Common myeloid progenitor, CD34-positive (primary cell): ENCODE data around the gene HS3ST5.

ENCODE experiments used
- CTCF ChIA-PET: fragments of 350-600 bp; sonication (Branson Sonifier 250); formaldehyde crosslinking; loops from one replicate; lab custom pipeline; 2021; ENCODE audit warnings: antibody characterized with exemption; lab: Charles Lee
- POLR2A ChIA-PET: fragments of 350-600 bp; sonication (Branson Sonifier 250); formaldehyde crosslinking; loops from one replicate; lab custom pipeline; 2021; ENCODE audit warnings: antibody characterized with exemption; lab: Charles Lee
- DNase-seq, 3 donors: peaks; one replicate each; pipeline versions ENCODE4 v3.0.0 to v3.0.0-alpha.2; 2013
- H3K27ac ChIP-seq, 2 experiments: 1 replicate in 1 of 2; 2 replicates in 1 of 2; pipeline ENCODE4 v1.7.0; 2013; ENCODE audit warnings: inconsistent platforms in 2 of 2, low read length in 2 of 2, mild to moderate bottlenecking in 2 of 2, low read depth in 1 of 2, moderate library complexity in 1 of 2; ENCODE audit not compliant: severe bottlenecking in 2 of 2, insufficient read depth in 1 of 2, poor library complexity in 1 of 2
- H3K27me3 ChIP-seq, 5 experiments: replicated peaks in 2 of 5; 1 replicate in 3 of 5; 2 replicates in 2 of 5; pipeline versions ENCODE4 v1.6.1 to v1.7.0; 2013; ENCODE audit warnings: low read length in 4 of 5, mild to moderate bottlenecking in 2 of 5, moderate library complexity in 2 of 5, inconsistent platforms in 1 of 5; ENCODE audit not compliant: insufficient read depth in 5 of 5, control insufficient read depth in 4 of 5
- H3K36me3 ChIP-seq, 4 experiments: 1 replicate in 2 of 4; 2 replicates in 2 of 4; pipeline versions ENCODE4 v1.6.1 to v1.7.0; 2013; ENCODE audit warnings: low read length in 3 of 4, control low read depth in 1 of 4, mild to moderate bottlenecking in 1 of 4; ENCODE audit not compliant: control insufficient read depth in 4 of 4, insufficient read depth in 4 of 4
- H3K4me1 ChIP-seq, 4 experiments: 1 replicate in 3 of 4; 2 replicates in 1 of 4; pipeline versions ENCODE4 v1.6.1 to v1.7.1; 2013; ENCODE audit warnings: low read length in 3 of 4, mild to moderate bottlenecking in 3 of 4, control low read depth in 1 of 4, inconsistent platforms in 1 of 4, moderate library complexity in 1 of 4; ENCODE audit not compliant: control insufficient read depth in 4 of 4, insufficient read depth in 4 of 4; ENCODE audit errors: control extremely low read depth in 1 of 4
- H3K4me3 ChIP-seq, 7 experiments: 1 replicate in 4 of 7; 2 replicates in 3 of 7; pipeline versions ENCODE4 v1.5.1 to v1.7.0; 2013; ENCODE audit warnings: mild to moderate bottlenecking in 7 of 7, low read length in 6 of 7, moderate library complexity in 6 of 7, inconsistent platforms in 2 of 7, low read depth in 2 of 7, control low read depth in 1 of 7; ENCODE audit not compliant: insufficient read depth in 4 of 7, control insufficient read depth in 1 of 7; ENCODE audit errors: extremely low read depth in 1 of 7
- H3K9me3 ChIP-seq, 5 experiments: 1 replicate in 4 of 5; 2 replicates in 1 of 5; pipeline versions ENCODE4 v1.6.1 to v1.7.1; 2013; ENCODE audit warnings: low read length in 4 of 5, mild to moderate bottlenecking in 2 of 5, inconsistent platforms in 1 of 5, low read depth in 1 of 5, moderate library complexity in 1 of 5; ENCODE audit not compliant: control insufficient read depth in 4 of 5, insufficient read depth in 2 of 5; ENCODE audit errors: control extremely low read depth in 1 of 5
- WGBS: methylation state at CpG from one replicate; pipeline ENCODE4 v1.1.5; 2013; ENCODE audit not compliant: insufficient coverage; 5-methylcytosine and 5-hydroxymethylcytosine counted together

The HS3ST5 gene

GRCh38 chr6:114068771-114069170 lies 274.1 kb downstream of the HS3ST5 start:
- DNase-seq = no peak
- no peak overlapping the region for H3K27ac ChIP-seq
- POLR2A ChIA-PET = interaction anchor here (0.6 kb wide), 1 partner anchor 44 kb away, joined by 3 read pairs; no protein-coding TSS in a partner anchor
- no peaks in the 10 kb centered on the region for H3K4me1 ChIP-seq
- H3K36me3 ChIP-seq = no peaks in the 10 kb centered on the region
- H3K9me3 ChIP-seq = no peaks in the 10 kb centered on the region
- 89% methylated on average over 2 of the region's 3 CpGs for WGBS
- CTCF ChIA-PET = no interaction called here
- peaks cover 0 to 2% (median 0%) of the 10 kb centered on the region in 5 experiments for H3K27me3 ChIP-seq
- no peak overlapping the region for H3K4me3 ChIP-seq

GRCh38 chr6:114068116-114068515 lies 274.7 kb downstream of the HS3ST5 start:
- Histone ChIP-seq H3K27ac (no peak overlapping the region), H3K36me3 (no peaks in the 10 kb centered on the region), H3K4me3 (no peak overlapping the region), H3K27me3 (peaks cover 0 to 2% (median 0%) of the 10 kb centered on the region in 5 experiments), H3K9me3 (no peaks in the 10 kb centered on the region), H3K4me1 (no peaks in the 10 kb centered on the region)
- ChIA-PET CTCF (no interaction called here), POLR2A (no interaction called here)
- DNase-seq = no peak
- no CpG with 5 or more reads among the region's 2 CpGs for WGBS

GRCh38 chr6:114064862-114065261 lies 278.0 kb downstream of the HS3ST5 start:
- Histone ChIP-seq H3K27ac (no peak overlapping the region), H3K27me3 (peaks cover 0 to 2% (median 0%) of the 10 kb centered on the region in 5 experiments), H3K4me3 (no peak overlapping the region), H3K4me1 (no peaks in the 10 kb centered on the region), H3K9me3 (no peaks in the 10 kb centered on the region), H3K36me3 (no peaks in the 10 kb centered on the region)
- 95% methylated on average over 2 of the region's 2 CpGs for WGBS
- POLR2A ChIA-PET = no interaction called here
- no peak for DNase-seq
- CTCF ChIA-PET = interaction anchor here (1.1 kb wide), 1 partner anchor 22 kb away, joined by 3 read pairs; no protein-coding TSS in a partner anchor

- ChIA-PET CTCF (interaction anchor here (1.1 kb wide), 1 partner anchor 21 kb away, joined by 3 read pairs; no protein-coding TSS in a partner anchor), POLR2A (no interaction called here)
- Histone ChIP-seq H3K4me1 (no peaks in the 10 kb centered on the region), H3K27ac (no peak overlapping the region), H3K36me3 (no peaks in the 10 kb centered on the region), H3K27me3 (peaks cover 0 to 2% (median 0%) of the 10 kb centered on the region in 5 experiments), H3K9me3 (no peaks in the 10 kb centered on the region), H3K4me3 (no peak overlapping the region)
- WGBS = no CpG with 5 or more reads among the region's 1 CpG
- no peak for DNase-seq
Measured at GRCh38 chr6:114063956-114064355, 278.9 kb downstream of the HS3ST5 start.

GRCh38 chr6:114062199-114062598 lies 280.6 kb downstream of the HS3ST5 start:
- ChIA-PET CTCF (interaction anchor here (1.0 to 1.1 kb wide), 2 partner anchors 20 to 81 kb away, joined by 4 read pairs; no protein-coding TSS in a partner anchor), POLR2A (no interaction called here)
- H3K4me3 ChIP-seq = no peak overlapping the region
- WGBS = 74% methylated on average over 5 of the region's 5 CpGs
- H3K27ac ChIP-seq = no peak overlapping the region
- H3K27me3 ChIP-seq = peaks cover 0 to 2% (median 0%) of the 10 kb centered on the region in 5 experiments
- DNase-seq = no peak
- H3K36me3 ChIP-seq = no peaks in the 10 kb centered on the region
- no peaks in the 10 kb centered on the region for H3K4me1 ChIP-seq
- no peaks in the 10 kb centered on the region for H3K9me3 ChIP-seq

GRCh38 chr6:114061741-114062140 lies 281.1 kb downstream of the HS3ST5 start:
- H3K27me3 ChIP-seq = peaks cover 0 to 2% (median 0%) of the 10 kb centered on the region in 5 experiments
- no peaks in the 10 kb centered on the region for H3K36me3 ChIP-seq
- ChIA-PET POLR2A (no interaction called here), CTCF (interaction anchor here (1.0 to 1.1 kb wide), 2 partner anchors 20 to 81 kb away, joined by 4 read pairs; no protein-coding TSS in a partner anchor)
- no peak for DNase-seq
- H3K9me3 ChIP-seq = no peaks in the 10 kb centered on the region
- no peak overlapping the region for H3K27ac ChIP-seq
- no peaks in the 10 kb centered on the region for H3K4me1 ChIP-seq
- H3K4me3 ChIP-seq = no peak overlapping the region
- 100% methylated on average over 2 of the region's 4 CpGs for WGBS

- Histone ChIP-seq H3K9me3 (no peaks in the 10 kb centered on the region), H3K27me3 (peaks cover 0 to 2% (median 0%) of the 10 kb centered on the region in 5 experiments), H3K27ac (no peak overlapping the region), H3K4me1 (no peaks in the 10 kb centered on the region), H3K4me3 (no peak overlapping the region), H3K36me3 (no peaks in the 10 kb centered on the region)
- WGBS = no CpG with 5 or more reads among the region's 1 CpG
- CTCF ChIA-PET = interaction anchor here (1.0 kb wide), 1 partner anchor 21 kb away, joined by 4 read pairs; no protein-coding TSS in a partner anchor
- no peak for DNase-seq
- POLR2A ChIA-PET = no interaction called here
Measured at GRCh38 chr6:114061116-114061515, 281.7 kb downstream of the HS3ST5 start.
